PC-9 (cell line): ENCODE results near the gene C19orf25.

ENCODE experiments used
- CTCF ChIP-seq: fragments of 200-600 bp; sonication (generic); conservative IDR thresholded peaks from 2 replicates; pipeline ENCODE4 v1.6.1; 2017; ENCODE audit warnings: mixed run types, antibody characterized with exemption, mild to moderate bottlenecking, moderate library complexity
- EZH2 ChIP-seq: fragments of 200-600 bp; sonication (generic); IDR thresholded peaks from 2 replicates; pipeline ENCODE4 v1.8.0; 2017; ENCODE audit warnings: antibody characterized with exemption, low read depth

- no peak for TF ChIP-seq CTCF
- TF ChIP-seq EZH2, result no peak
These were observed 45.9 kb upstream of the C19orf25 start for GRCh38 chr19:1524972-1525325.
